ENCODE results near the gene CD68. TPM values are rescaled to one million over a fixed set of nuclear protein-coding genes. Genes with fewer than 3 reads are reported as not detected.

Gene CD68
- total and polyA plus RNA-seq, 4 donors, result 55.3 to 112 (median 111) TPM

- 0 to 1% methylated on average over 54 of the region's 54 CpGs for WGBS, 2 donors
- Histone ChIP-seq H3K27me3 (ENCODE audit: control insufficient read depth in 1 of 2, insufficient read depth in 2 of 2, low read length in 1 of 2) (no peaks in the 10 kb centered on the region), H3K27ac (ENCODE audit: low read depth in 1 of 2, low read length in 2 of 2) (peak within 1 kb of the TSS in 1 of 2 donors; percentile 30)
These were observed 48.0 kb downstream of the CD68 start, which contains the start of gene SAT2 for GRCh38 chr17:7627250-7628121. Gene SAT2 (minus strand): TSS chr17:7627821. CDS start chr17:7627635, 186 bp downstream.

GRCh38 chr17:7629939-7630571 is 50.6 kb downstream of the CD68 start, which contains the start of gene SHBG:
Gene SHBG (plus strand): TSS chr17:7630135. CDS start chr17:7630173, 38 bp downstream.
- Histone ChIP-seq H3K27ac (ENCODE audit: low read depth in 1 of 2, low read length in 2 of 2) (no peak within 1 kb of the TSS), H3K4me1 (ENCODE audit: control insufficient read depth in 1 of 2, insufficient read depth in 2 of 2, low read length in 2 of 2) (no peaks in the 10 kb centered on the region), H3K9me3 (ENCODE audit: control insufficient read depth, low read length) (no peaks in the 10 kb centered on the region), H3K36me3 (ENCODE audit: control insufficient read depth in 1 of 2, insufficient read depth in 2 of 2, low read length in 1 of 2) (no peaks in the 10 kb centered on the region), H3K27me3 (ENCODE audit: control insufficient read depth in 1 of 2, insufficient read depth in 2 of 2, low read length in 1 of 2) (no peaks in the 10 kb centered on the region), H3K4me3 (ENCODE audit: low read length in 2 of 2) (no peak within 1 kb of the TSS)
- intact Hi-C loops (cut with DNase I), result loop anchor here (5.0 kb wide), 1 partner anchor 57 kb away; the partner anchor contains the start of genes TP53 (in 2 of the 2) and WRAP53 (in 2 of the 2)
- ATAC-seq (ENCODE audit: low FRiP score) (no peak), DNase-seq (no peak)
- WGBS, 2 donors, result 69 to 70% methylated on average over 13 of the region's 13 CpGs

More at GRCh38 chr17:7627250-7628121, 48.0 kb downstream of the CD68 start, which contains the start of gene SAT2:
- Histone ChIP-seq H3K36me3 (ENCODE audit: control insufficient read depth in 1 of 2, insufficient read depth in 2 of 2, low read length in 1 of 2) (no peaks in the 10 kb centered on the region), H3K4me3 (ENCODE audit: low read length in 2 of 2) (peak within 1 kb of the TSS; percentile 78 to 93), H3K4me1 (ENCODE audit: control insufficient read depth in 1 of 2, insufficient read depth in 2 of 2, low read length in 2 of 2) (no peaks in the 10 kb centered on the region), H3K9me3 (ENCODE audit: control insufficient read depth, low read length) (no peaks in the 10 kb centered on the region)
- DNase-seq (peak; percentile 97 to 98), ATAC-seq (ENCODE audit: low FRiP score) (peak; percentile 98)
- intact Hi-C loops (cut with DNase I), result loop anchor here (5.0 kb wide), 1 partner anchor 60 kb away; the partner anchor contains the start of genes TP53 (in 2 of the 2) and WRAP53 (in 2 of the 2)

Other genes with a start within 250 kb of the CD68 start
- gene ACAP1, start 243.1 kb upstream of the CD68 start, total RNA-seq, result 10 to 100 TPM; 18.6 to 21.8 TPM
- gene ACAP1, start 243.1 kb upstream of the CD68 start, polyA plus RNA-seq, result 10 to 100 TPM in 1 of 2 donors, 1 to 10 TPM in 1; 6.5 to 10.8 TPM
- gene KCTD11, start 227.5 kb upstream of the CD68 start, total RNA-seq, result 10 to 100 TPM; 12.4 to 15.8 TPM
- 10 to 100 TPM; 11.0 to 11.4 TPM for gene KCTD11, start 227.5 kb upstream of the CD68 start, polyA plus RNA-seq
- not detected for gene TMEM95, start 224.5 kb upstream of the CD68 start, total RNA-seq
- not detected for gene TMEM95, start 224.5 kb upstream of the CD68 start, polyA plus RNA-seq
- gene TNK1, start 198.5 kb upstream of the CD68 start, total RNA-seq, result 1 to 10 TPM; 2.4 to 6.6 TPM
- 1 to 10 TPM; 1.9 to 3.1 TPM for gene TNK1, start 198.5 kb upstream of the CD68 start, polyA plus RNA-seq
- 10 to 100 TPM; 41.2 to 43.1 TPM for gene PLSCR3, start 185.1 kb upstream of the CD68 start, total RNA-seq
- 10 to 100 TPM; 20.5 to 70.8 TPM for gene PLSCR3, start 185.1 kb upstream of the CD68 start, polyA plus RNA-seq
- gene TMEM256, start 175.5 kb upstream of the CD68 start, total RNA-seq, result 10 to 100 TPM; 35.0 to 40.1 TPM
- gene TMEM256, start 175.5 kb upstream of the CD68 start, polyA plus RNA-seq, result 100 to 1,000 TPM; 134 to 224 TPM
- 10 to 100 TPM; 32.9 to 49.9 TPM for gene NLGN2, start 171.8 kb upstream of the CD68 start, total RNA-seq
- 10 to 100 TPM in 1 of 2 donors, 1 to 10 TPM in 1; 2.4 to 28.8 TPM for gene NLGN2, start 171.8 kb upstream of the CD68 start, polyA plus RNA-seq
- not detected for gene SPEM1, start 159.3 kb upstream of the CD68 start, total RNA-seq
- not detected for gene SPEM1, start 159.3 kb upstream of the CD68 start, polyA plus RNA-seq
- gene SPEM2, start 154.0 kb upstream of the CD68 start, total RNA-seq, result not detected
- not detected for gene SPEM2, start 154.0 kb upstream of the CD68 start, polyA plus RNA-seq
- gene SPEM3, start 150.8 kb upstream of the CD68 start, total RNA-seq, result not detected
- gene SPEM3, start 150.8 kb upstream of the CD68 start, polyA plus RNA-seq, result not detected
- gene TMEM102, start 144.2 kb upstream of the CD68 start, total RNA-seq, result 1 to 10 TPM; 3.6 to 5.1 TPM
- 1 to 10 TPM; 1.8 to 2.7 TPM for gene TMEM102, start 144.2 kb upstream of the CD68 start, polyA plus RNA-seq
- 1 to 10 TPM; 1.2 to 8.0 TPM for gene FGF11, start 140.1 kb upstream of the CD68 start, total RNA-seq
- gene FGF11, start 140.1 kb upstream of the CD68 start, polyA plus RNA-seq, result under 1 TPM in 1 of 2 donors, not detected in 1; 0.54 TPM
- gene CHRNB1, start 134.6 kb upstream of the CD68 start, total RNA-seq, result 1 to 10 TPM; 6.2 to 8.8 TPM
- 10 to 100 TPM; 11.6 to 18.3 TPM for gene CHRNB1, start 134.6 kb upstream of the CD68 start, polyA plus RNA-seq
- gene ZBTB4, start 100.0 kb upstream of the CD68 start, total RNA-seq, result 10 to 100 TPM; 67.2 to 81.9 TPM
- gene ZBTB4, start 100.0 kb upstream of the CD68 start, polyA plus RNA-seq, result 10 to 100 TPM; 20.0 to 35.9 TPM
- gene SLC35G6, start 98.2 kb upstream of the CD68 start, total RNA-seq, result not detected
- gene SLC35G6, start 98.2 kb upstream of the CD68 start, polyA plus RNA-seq, result not detected
- gene POLR2A, start 95.3 kb upstream of the CD68 start, total RNA-seq, result 100 to 1,000 TPM in 1 of 2 donors, 10 to 100 TPM in 1; 93.8 to 116 TPM
- gene POLR2A, start 95.3 kb upstream of the CD68 start, polyA plus RNA-seq, result 10 to 100 TPM; 13.4 to 27.9 TPM
- 10 to 100 TPM; 61.4 to 84.5 TPM for gene TNFSF12, start 30.6 kb upstream of the CD68 start, total RNA-seq
- 100 to 1,000 TPM; 135 to 148 TPM for gene TNFSF12, start 30.6 kb upstream of the CD68 start, polyA plus RNA-seq
- gene TNFSF13, start 20.9 kb upstream of the CD68 start, total RNA-seq, result 10 to 100 TPM; 17.7 to 28.6 TPM
- gene TNFSF13, start 20.9 kb upstream of the CD68 start, polyA plus RNA-seq, result 10 to 100 TPM; 25.7 to 26.4 TPM
- 10 to 100 TPM; 36.2 to 38.3 TPM for gene SENP3, start 17.7 kb upstream of the CD68 start, total RNA-seq
- 10 to 100 TPM; 48.4 to 75.1 TPM for gene SENP3, start 17.7 kb upstream of the CD68 start, polyA plus RNA-seq
- gene MPDU1, start 4.2 kb downstream of the CD68 start, total RNA-seq, result 10 to 100 TPM; 21.4 to 24.7 TPM
- 10 to 100 TPM; 12.0 to 20.8 TPM for gene MPDU1, start 4.2 kb downstream of the CD68 start, polyA plus RNA-seq
- 1 to 10 TPM; 1.1 to 2.4 TPM for gene SOX15, start 10.5 kb downstream of the CD68 start, total RNA-seq
- gene SOX15, start 10.5 kb downstream of the CD68 start, polyA plus RNA-seq, result 1 to 10 TPM in 1 of 2 donors, under 1 TPM in 1; 0.50 to 2.8 TPM
- gene FXR2, start 35.3 kb downstream of the CD68 start, total RNA-seq, result 10 to 100 TPM; 25.3 to 31.1 TPM
- gene FXR2, start 35.3 kb downstream of the CD68 start, polyA plus RNA-seq, result 10 to 100 TPM; 21.2 to 36.5 TPM
- 10 to 100 TPM; 45.9 to 67.4 TPM for gene SAT2, start 48.2 kb downstream of the CD68 start, total RNA-seq
- 100 to 1,000 TPM; 152 to 180 TPM for gene SAT2, start 48.2 kb downstream of the CD68 start, polyA plus RNA-seq
- under 1 TPM in 1 of 2 donors, not detected in 1; 0.33 TPM for gene SHBG, start 50.5 kb downstream of the CD68 start, total RNA-seq
- under 1 TPM in 1 of 2 donors, not detected in 1; 0.20 TPM for gene SHBG, start 50.5 kb downstream of the CD68 start, polyA plus RNA-seq
- 1 to 10 TPM; 2.0 to 7.2 TPM for gene ATP1B2, start 71.3 kb downstream of the CD68 start, total RNA-seq
- gene ATP1B2, start 71.3 kb downstream of the CD68 start, polyA plus RNA-seq, result 1 to 10 TPM; 1.9 to 2.8 TPM
- gene TP53, start 107.9 kb downstream of the CD68 start, total RNA-seq, result 10 to 100 TPM; 26.8 to 45.3 TPM
- 10 to 100 TPM in 1 of 2 donors, 1 to 10 TPM in 1; 9.5 to 10.2 TPM for gene TP53, start 107.9 kb downstream of the CD68 start, polyA plus RNA-seq
- gene WRAP53, start 108.8 kb downstream of the CD68 start, total RNA-seq, result 1 to 10 TPM; 3.6 to 4.8 TPM
- 1 to 10 TPM; 4.8 to 7.3 TPM for gene WRAP53, start 108.8 kb downstream of the CD68 start, polyA plus RNA-seq
- under 1 TPM; 0.19 to 0.84 TPM for gene EFNB3, start 125.6 kb downstream of the CD68 start, total RNA-seq
- under 1 TPM in 1 of 2 donors, not detected in 1; 0.15 TPM for gene EFNB3, start 125.6 kb downstream of the CD68 start, polyA plus RNA-seq
- 1 to 10 TPM in 1 of 2 donors, under 1 TPM in 1; 0.16 to 1.6 TPM for gene DNAH2, start 138.1 kb downstream of the CD68 start, total RNA-seq
- under 1 TPM in 1 of 2 donors, not detected in 1; 0.08 TPM for gene DNAH2, start 138.1 kb downstream of the CD68 start, polyA plus RNA-seq